Glutamatergic neuron (in vitro differentiated cells): ENCODE measurements around the gene TMPRSS2. TPM values are rescaled to one million over a fixed set of nuclear protein-coding genes. Genes with fewer than 3 reads are reported as not detected.

Experiments used
- DNase-seq: peaks from one replicate; pipeline ENCODE4 v3.0.0; 2022
- H3K27ac Mint-ChIP-seq: one replicate; pipeline ENCODE4 v1.8.0; 2020; ENCODE audit warnings: mild to moderate bottlenecking, mixed read lengths, inconsistent platforms; ENCODE audit not compliant: unreplicated experiment
- H3K27me3 Mint-ChIP-seq: one replicate; pipeline ENCODE4 v1.8.0; 2020; ENCODE audit warnings: mild to moderate bottlenecking, moderate library complexity, mixed read lengths, inconsistent platforms; ENCODE audit not compliant: unreplicated experiment
- H3K36me3 Mint-ChIP-seq: one replicate; pipeline ENCODE4 v1.8.0; 2020; ENCODE audit warnings: mild to moderate bottlenecking, mixed read lengths, inconsistent platforms; ENCODE audit not compliant: unreplicated experiment
- H3K4me1 Mint-ChIP-seq: one replicate; pipeline ENCODE4 v1.8.0; 2020; ENCODE audit warnings: mild to moderate bottlenecking, low read depth, mixed read lengths, inconsistent platforms; ENCODE audit not compliant: unreplicated experiment
- H3K4me3 Mint-ChIP-seq: one replicate; pipeline ENCODE4 v1.8.0; 2020; ENCODE audit warnings: mild to moderate bottlenecking, mixed read lengths, inconsistent platforms; ENCODE audit not compliant: unreplicated experiment
- H3K9me3 Mint-ChIP-seq: one replicate; pipeline ENCODE4 v1.8.0; 2020; ENCODE audit warnings: mild to moderate bottlenecking, moderate library complexity, mixed read lengths, inconsistent platforms; ENCODE audit not compliant: unreplicated experiment
- CTCF ChIP-seq: fragments of 200-600 bp; sonication (generic); IDR thresholded peaks from one replicate; pipeline ENCODE4 v1.5.0; 2021; ENCODE audit not compliant: partially characterized antibody, unreplicated experiment
- total RNA-seq: library from RNA; stranded (reverse); fragmentation: NEBNext Ultra II Directional; extraction: Animal tissue kit (Norgen Biotek cat#: 25700); gene quantifications from one replicate; pipeline ENCODE4 v1.2.1, GENCODE V29; 2021; ENCODE audit not compliant: unreplicated experiment

Gene TMPRSS2
- total RNA-seq, 1 donor from 2014 or later, result not detected

GRCh38 chr21:41480086-41480690 is 27.8 kb downstream of the TMPRSS2 start:
- Mint-ChIP-seq H3K27ac (no peak overlapping the region), H3K4me3 (no peak overlapping the region), H3K4me1 (no peaks in the 10 kb centered on the region), H3K9me3 (no peaks in the 10 kb centered on the region), H3K36me3 (no peaks in the 10 kb centered on the region), H3K27me3 (peaks cover 4% of the 10 kb centered on the region)
- TF ChIP-seq CTCF, result no peak
- DNase-seq, result no peak

GRCh38 chr21:41479686-41480085 is 28.3 kb downstream of the TMPRSS2 start:
- Mint-ChIP-seq H3K36me3 (no peaks in the 10 kb centered on the region), H3K4me3 (no peak overlapping the region), H3K4me1 (no peaks in the 10 kb centered on the region), H3K27me3 (peaks cover 4% of the 10 kb centered on the region), H3K27ac (no peak overlapping the region), H3K9me3 (no peaks in the 10 kb centered on the region)
- no peak for DNase-seq
- no peak for TF ChIP-seq CTCF

- H3K9me3 Mint-ChIP-seq, result no peaks in the 10 kb centered on the region
- no peak overlapping the region for H3K4me3 Mint-ChIP-seq
- no peaks in the 10 kb centered on the region for H3K36me3 Mint-ChIP-seq
- DNase-seq, result no peak
- peaks cover 4% of the 10 kb centered on the region for H3K27me3 Mint-ChIP-seq
- no peak for TF ChIP-seq CTCF
- H3K27ac Mint-ChIP-seq, result no peak overlapping the region
- H3K4me1 Mint-ChIP-seq, result no peaks in the 10 kb centered on the region
Measured at GRCh38 chr21:41478319-41479177, 29.4 kb downstream of the TMPRSS2 start.

GRCh38 chr21:41477641-41478318 is 30.2 kb downstream of the TMPRSS2 start:
- TF ChIP-seq CTCF, result no peak
- no peaks in the 10 kb centered on the region for H3K4me1 Mint-ChIP-seq
- H3K36me3 Mint-ChIP-seq, result no peaks in the 10 kb centered on the region
- no peaks in the 10 kb centered on the region for H3K9me3 Mint-ChIP-seq
- no peak for DNase-seq
- H3K4me3 Mint-ChIP-seq, result no peak overlapping the region
- no peak overlapping the region for H3K27ac Mint-ChIP-seq
- H3K27me3 Mint-ChIP-seq, result peaks cover 4% of the 10 kb centered on the region
